ENCODE data around the gene SAMD13. TPM values are rescaled to one million over a fixed set of nuclear protein-coding genes. Genes with fewer than 3 reads are reported as not detected.

SAMD13 gene
- total and polyA plus RNA-seq, 2 of the 4 experiments (the other 2 are of a cell fraction), result 0.27 to 0.36 TPM

DNA sequence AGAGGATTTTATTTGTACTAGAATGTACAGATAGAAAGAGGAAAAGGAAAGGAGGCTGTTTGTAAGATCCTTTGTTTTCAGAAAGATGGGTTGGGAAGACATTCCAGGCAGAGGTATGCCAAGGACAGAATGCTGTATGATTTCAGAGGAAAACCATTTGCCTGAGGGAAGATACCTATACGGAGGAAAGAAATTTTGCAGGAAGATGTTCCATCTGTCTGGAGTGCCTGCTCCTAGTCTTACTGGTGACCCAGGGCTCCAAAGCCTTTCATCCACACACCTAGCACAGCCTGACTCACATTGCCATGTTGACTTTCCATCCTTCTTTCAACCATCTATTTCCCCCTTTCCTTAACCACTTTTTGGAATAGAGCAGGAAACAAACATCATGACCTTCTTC, 18.2 kb downstream of the SAMD13 start:
- CTCF ChIA-PET, result no interaction called here

More for the DNA sequence above, 18.2 kb downstream of the SAMD13 start:
- DNase-seq, result no peak
- intact Hi-C loops (cut with micrococcal nuclease), result no loop called here
- Histone ChIP-seq H3K4me3 (ENCODE audit: insufficient read depth, low read depth, low read length) (no peak overlapping the region), H3K14ac (replicated peaks; ENCODE audit: low read depth, low read length) (no peak overlapping the region), H3K23ac (ENCODE audit: low read depth, low read length) (no peak overlapping the region), H3K18ac (ENCODE audit: low read depth, low read length) (no peak overlapping the region), H4K91ac (ENCODE audit: insufficient read depth, low read depth, low read length) (no peak overlapping the region), H3K9ac (ENCODE audit: low read depth, low read length) (no peak overlapping the region), H3K4me1 (ENCODE audit: control insufficient read depth, insufficient read depth, low read length) (no peaks in the 10 kb centered on the region), H2AK5ac (ENCODE audit: low read depth, low read length) (no peak overlapping the region), H3K9me1 (ENCODE audit: insufficient read depth, low read length) (no peaks in the 10 kb centered on the region), H4K5ac (ENCODE audit: low read depth, low read length) (no peak overlapping the region), H3K56ac (ENCODE audit: extremely low read depth, insufficient read depth, low read length) (no peak overlapping the region), H2BK20ac (ENCODE audit: low read depth, low read length) (no peak overlapping the region), H4K20me1 (ENCODE audit: insufficient read depth, low read length) (no peaks in the 10 kb centered on the region), H2BK15ac (ENCODE audit: low read depth, low read length) (no peak overlapping the region), H3K4me2 (ENCODE audit: low read depth, low read length) (no peak overlapping the region), H3K9me3 (ENCODE audit: control insufficient read depth, insufficient read depth, low read length) (no peaks in the 10 kb centered on the region), H2BK120ac (ENCODE audit: low read depth, low read length) (no peak overlapping the region), H3K27me3 (ENCODE audit: control insufficient read depth, insufficient read depth, low read length) (no peaks in the 10 kb centered on the region), H4K8ac (ENCODE audit: low read depth in 2 of 2, low read length in 2 of 2) (no peak overlapping the region), H3K27ac (ENCODE audit: insufficient read depth, low read length) (no peak overlapping the region), H3K36me3 (ENCODE audit: control insufficient read depth, insufficient read depth, low read length) (no peaks in the 10 kb centered on the region), H2BK5ac (ENCODE audit: low read depth, low read length, poor library complexity, severe bottlenecking) (no peak overlapping the region), H2AFZ (replicated peaks; ENCODE audit: low read length, poor library complexity) (no peak overlapping the region), H3K4ac (ENCODE audit: low read depth, low read length) (no peak overlapping the region), H3K79me1 (ENCODE audit: low read depth in 1 of 2, low read length in 2 of 2) (no peaks in the 10 kb centered on the region), H2AK9ac (replicated peaks; ENCODE audit: low read depth, low read length, poor library complexity) (no peak overlapping the region)
- POLR2A ChIA-PET (ENCODE audit: unreplicated experiment), result no interaction called here
- dilution Hi-C loops (cut with HindIII; ENCODE audit: low sequenced_read_pairs, unreplicated experiment), result no loop called here
- in situ Hi-C loops (cut with MboI; ENCODE audit: low sequenced_read_pairs), result no loop called here
- 80% methylated on average over 1 of the region's 1 CpG; no CpG with 5 or more reads in 1 of the 2 experiments for WGBS, 2 experiments (ENCODE audit: extremely low coverage in 2 of 2, insufficient read length in 1 of 2)
- BruUV-seq (replicated peaks), result no TSS peak
- no peak for ATAC-seq (ENCODE audit: low read depth)
- TF ChIP-seq SMC3 (IDR thresholded peaks at IDR 0.05; ENCODE audit: low read depth, low read length) (no peak), CEBPB (IDR thresholded peaks at IDR 0.05; ENCODE audit: low read depth, low read length) (no peak), NFE2L2 (IDR thresholded peaks at IDR 0.05; ENCODE audit: low read depth, low read length) (no peak)
- TF ChIP-seq, protein P1, sequence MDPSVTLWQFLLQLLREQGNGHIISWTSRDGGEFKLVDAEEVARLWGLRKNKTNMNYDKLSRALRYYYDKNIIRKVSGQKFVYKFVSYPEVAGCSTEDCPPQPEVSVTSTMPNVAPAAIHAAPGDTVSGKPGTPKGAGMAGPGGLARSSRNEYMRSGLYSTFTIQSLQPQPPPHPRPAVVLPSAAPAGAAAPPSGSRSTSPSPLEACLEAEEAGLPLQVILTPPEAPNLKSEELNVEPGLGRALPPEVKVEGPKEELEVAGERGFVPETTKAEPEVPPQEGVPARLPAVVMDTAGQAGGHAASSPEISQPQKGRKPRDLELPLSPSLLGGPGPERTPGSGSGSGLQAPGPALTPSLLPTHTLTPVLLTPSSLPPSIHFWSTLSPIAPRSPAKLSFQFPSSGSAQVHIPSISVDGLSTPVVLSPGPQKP (IDR thresholded peaks at IDR 0.05; ENCODE audit: borderline replicate concordance, low read depth, low read length), result no peak
- TF ChIP-seq, protein P2, sequence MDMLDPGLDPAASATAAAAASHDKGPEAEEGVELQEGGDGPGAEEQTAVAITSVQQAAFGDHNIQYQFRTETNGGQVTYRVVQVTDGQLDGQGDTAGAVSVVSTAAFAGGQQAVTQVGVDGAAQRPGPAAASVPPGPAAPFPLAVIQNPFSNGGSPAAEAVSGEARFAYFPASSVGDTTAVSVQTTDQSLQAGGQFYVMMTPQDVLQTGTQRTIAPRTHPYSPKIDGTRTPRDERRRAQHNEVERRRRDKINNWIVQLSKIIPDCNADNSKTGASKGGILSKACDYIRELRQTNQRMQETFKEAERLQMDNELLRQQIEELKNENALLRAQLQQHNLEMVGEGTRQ (IDR thresholded peaks at IDR 0.05; ENCODE audit: low read depth, low read length), result no peak
